Fibroblast of the aortic adventitia (primary cell): ENCODE measurements around the gene COL4A2. TPM values are rescaled to one million over a fixed set of nuclear protein-coding genes. Genes with fewer than 3 reads are reported as not detected.

ENCODE experiments used
- DNase-seq: peaks from one replicate; pipeline ENCODE4 v3.0.0-alpha.2; 2010; ENCODE audit warnings: low read depth
- H3K4me3 ChIP-seq: 2 replicates; pipeline ENCODE4 v1.5.1; 2011; ENCODE audit warnings: low read depth, mild to moderate bottlenecking, control low read depth, low read length, moderate library complexity
- total RNA-seq: library from RNA; depleted of rRNA; stranded (reverse); fragments of >200 nt; gene quantifications from 2 replicates; pipeline ENCODE4 v1.2.3, GENCODE V29; 2012; ENCODE audit warnings: low replicate concordance
- TF ChIP-seq, protein P1 (sequence below): IDR thresholded peaks from 2 replicates; pipeline ENCODE4 v1.5.1; 2011; ENCODE audit warnings: mild to moderate bottlenecking, low read length, control low read depth, inconsistent platforms; ENCODE audit not compliant: insufficient read depth

Gene COL4A2
- total RNA-seq, 1 donor = 53.3 TPM

DNA sequence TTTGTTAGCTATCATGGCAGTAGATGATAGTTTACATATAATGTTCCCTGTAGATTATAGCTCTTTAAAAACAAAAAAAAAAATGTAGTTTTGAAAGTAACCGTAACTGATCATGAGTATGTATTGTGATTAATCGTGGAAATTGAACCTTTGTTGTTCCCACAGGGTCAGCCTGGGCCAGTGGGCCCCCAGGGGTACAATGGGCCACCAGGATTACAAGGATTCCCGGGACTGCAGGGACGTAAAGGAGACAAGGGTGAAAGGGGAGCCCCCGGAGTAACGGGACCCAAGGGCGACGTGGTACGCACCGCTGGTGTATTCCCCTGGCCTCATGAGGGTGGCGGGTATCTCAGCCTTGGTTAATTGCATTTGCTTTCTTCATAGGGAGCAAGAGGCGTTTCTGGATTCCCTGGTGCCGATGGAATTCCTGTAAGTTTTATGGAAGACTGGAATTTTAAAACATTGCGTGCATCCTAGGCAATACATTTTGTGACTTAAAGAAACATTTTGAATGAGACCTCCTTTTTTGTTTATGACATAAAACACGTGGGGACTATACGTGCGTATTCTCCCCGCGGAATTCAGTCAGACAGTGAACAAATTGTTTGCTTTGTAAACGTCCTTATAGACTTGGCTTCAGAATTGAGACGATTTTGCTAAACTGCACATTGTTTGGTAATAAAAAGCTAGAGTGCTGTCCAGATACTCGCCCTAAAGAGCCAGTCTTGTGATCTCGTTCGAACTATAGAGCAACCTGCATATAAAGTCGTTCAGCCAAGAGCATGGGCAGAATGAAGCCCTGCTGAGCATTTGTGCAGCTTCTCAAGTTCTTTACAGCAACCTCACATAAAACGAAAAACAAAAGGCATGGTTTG is 117.7 kb downstream of the COL4A2 start:
- DNase-seq = no peak

DNA sequence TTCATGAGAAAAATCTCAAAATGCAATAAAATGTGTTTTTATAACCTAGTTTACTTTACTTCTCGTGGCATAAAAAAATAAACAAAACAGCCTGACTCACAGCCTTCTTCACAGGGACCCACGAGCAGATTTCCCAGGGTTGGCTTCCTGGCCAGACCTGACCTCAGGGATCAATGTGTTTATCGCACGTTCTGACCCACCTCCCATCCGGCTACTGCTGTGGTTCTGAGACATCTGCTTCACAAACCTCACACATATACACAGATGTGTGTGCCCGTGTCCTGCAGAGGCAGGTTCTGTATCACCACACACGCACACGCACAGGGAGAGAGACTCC is 118.3 kb downstream of the COL4A2 start:
- no peak for DNase-seq
- no peak overlapping the region for H3K4me3 ChIP-seq
- TF ChIP-seq, protein P1, sequence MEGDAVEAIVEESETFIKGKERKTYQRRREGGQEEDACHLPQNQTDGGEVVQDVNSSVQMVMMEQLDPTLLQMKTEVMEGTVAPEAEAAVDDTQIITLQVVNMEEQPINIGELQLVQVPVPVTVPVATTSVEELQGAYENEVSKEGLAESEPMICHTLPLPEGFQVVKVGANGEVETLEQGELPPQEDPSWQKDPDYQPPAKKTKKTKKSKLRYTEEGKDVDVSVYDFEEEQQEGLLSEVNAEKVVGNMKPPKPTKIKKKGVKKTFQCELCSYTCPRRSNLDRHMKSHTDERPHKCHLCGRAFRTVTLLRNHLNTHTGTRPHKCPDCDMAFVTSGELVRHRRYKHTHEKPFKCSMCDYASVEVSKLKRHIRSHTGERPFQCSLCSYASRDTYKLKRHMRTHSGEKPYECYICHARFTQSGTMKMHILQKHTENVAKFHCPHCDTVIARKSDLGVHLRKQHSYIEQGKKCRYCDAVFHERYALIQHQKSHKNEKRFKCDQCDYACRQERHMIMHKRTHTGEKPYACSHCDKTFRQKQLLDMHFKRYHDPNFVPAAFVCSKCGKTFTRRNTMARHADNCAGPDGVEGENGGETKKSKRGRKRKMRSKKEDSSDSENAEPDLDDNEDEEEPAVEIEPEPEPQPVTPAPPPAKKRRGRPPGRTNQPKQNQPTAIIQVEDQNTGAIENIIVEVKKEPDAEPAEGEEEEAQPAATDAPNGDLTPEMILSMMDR = no peak

More for the DNA sequence above, 117.7 kb downstream of the COL4A2 start:
- TF ChIP-seq, protein P1 = no peak
- no peak overlapping the region for H3K4me3 ChIP-seq

DNA sequence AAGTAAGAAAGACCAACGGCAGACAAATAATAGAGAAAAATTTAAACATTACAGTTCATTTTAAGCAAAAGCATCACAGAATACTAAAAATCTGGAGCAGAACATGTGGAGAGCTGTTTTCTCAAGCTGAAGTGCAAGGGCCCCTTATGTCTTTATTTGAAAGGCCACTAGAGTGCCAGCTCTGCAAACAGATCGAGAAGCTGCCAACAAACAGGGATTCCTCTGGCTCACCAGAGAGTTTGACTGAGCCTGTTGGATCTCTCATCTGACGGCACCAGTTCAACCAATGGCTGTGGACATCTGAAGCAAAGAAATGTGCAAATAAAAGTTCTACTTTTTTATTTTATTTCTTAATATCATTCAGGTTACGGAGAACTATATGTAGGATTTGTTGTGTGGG is 119.7 kb downstream of the COL4A2 start:
- TF ChIP-seq, protein P1 = no peak
- no peak overlapping the region for H3K4me3 ChIP-seq
- no peak for DNase-seq

DNA sequence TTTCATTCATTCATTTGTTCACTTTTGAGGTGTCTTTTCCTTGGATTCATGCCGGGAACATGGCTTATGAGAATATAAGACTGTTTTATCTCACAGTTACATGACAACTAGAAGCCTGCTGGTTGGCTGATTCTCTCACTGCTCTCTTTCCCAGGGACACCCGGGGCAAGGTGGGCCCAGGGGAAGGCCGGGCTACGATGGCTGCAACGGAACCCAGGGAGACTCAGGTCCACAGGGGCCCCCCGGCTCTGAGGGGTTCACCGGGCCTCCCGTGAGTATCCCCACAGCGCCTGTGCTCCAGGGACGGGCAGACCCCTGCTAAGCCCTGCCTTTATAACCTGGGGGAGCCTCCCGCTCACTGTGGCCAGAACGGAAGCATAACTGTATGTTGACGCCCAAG is 121.2 kb downstream of the COL4A2 start:
- DNase-seq = no peak
- TF ChIP-seq, protein P1 = no peak
- no peak overlapping the region for H3K4me3 ChIP-seq

DNA sequence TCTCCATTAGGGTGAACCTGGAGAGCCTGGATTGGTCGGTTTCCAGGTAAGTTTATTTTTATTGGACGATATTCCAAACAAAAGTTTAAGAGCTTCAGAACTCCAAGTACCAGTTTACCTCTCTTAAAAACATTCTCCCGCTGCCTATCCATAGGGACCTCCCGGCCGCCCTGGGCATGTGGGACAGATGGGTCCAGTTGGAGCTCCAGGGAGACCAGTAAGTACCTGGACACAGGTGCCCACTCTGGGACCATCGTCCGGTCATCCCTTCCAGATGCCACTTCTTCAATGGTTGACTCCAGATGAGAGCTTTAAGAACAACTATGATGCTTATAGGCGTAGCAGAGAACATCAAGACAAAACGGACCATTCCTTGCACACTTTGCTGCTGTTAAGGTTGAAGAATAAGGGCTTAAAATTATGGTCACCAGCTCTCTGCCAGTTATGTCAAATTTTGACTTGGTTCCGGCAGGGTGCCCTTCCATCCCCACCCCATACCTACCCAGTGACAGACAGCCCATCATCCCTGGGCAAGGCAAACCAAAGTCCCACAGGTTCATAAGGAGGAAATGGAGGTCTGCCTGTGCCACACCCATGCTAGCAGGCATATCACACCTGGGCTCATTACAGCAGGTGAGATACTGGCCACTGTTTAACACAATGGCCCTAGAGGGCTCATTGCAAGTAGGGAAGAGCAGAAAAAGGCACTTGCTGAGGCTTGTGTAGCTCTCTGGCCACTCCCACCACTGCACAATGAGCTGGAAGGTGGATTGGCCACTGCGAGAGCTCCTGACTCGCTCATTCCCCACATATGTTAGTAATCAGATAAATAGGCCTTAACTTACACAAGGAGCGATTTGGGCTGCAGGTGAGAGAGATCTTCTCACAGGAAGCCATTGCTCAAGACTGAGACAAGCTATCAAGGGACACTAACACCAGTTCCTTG is 123.6 kb downstream of the COL4A2 start:
- H3K4me3 ChIP-seq = no peak overlapping the region
- DNase-seq = no peak
- TF ChIP-seq, protein P1 = no peak

DNA sequence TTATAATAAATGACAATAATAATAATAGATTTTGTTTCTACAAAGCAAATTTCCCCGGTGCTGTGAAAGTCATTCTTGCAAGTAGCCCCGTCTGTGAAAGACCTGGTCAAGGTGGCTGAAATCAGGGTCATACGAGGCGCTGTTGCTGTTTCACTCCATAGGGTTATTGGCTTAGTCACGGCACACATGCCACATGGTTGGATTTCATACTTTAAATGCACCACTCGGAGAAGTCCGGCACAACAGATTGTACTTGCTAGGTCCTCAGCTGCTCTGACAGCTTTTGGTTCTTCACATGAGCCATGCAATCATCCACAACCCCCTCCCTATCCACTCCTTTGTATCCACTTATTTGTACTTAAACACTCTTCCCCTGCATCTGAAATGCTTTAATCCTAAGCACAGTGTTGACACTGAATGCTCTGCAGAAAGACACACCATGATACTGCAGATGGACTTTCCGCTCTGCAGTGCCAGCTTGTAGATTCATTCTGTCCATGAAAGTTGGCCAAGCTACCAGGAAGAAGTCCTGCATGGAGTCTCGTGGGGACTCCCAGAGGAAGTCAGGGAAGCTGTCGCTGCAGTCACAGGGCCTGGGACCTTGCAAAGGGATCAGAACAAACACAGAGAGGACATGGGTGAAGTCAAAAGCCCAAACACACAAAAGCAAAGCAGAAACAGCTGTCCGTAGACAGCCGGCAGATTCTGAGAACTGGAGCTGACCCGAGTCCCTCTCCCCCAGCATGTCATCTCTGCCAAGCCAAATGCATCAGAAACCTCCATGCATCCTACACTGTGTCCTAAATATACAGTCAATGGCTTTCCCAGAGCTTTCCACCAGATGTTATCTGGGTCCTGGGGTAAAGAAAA is 124.6 kb downstream of the COL4A2 start:
- TF ChIP-seq, protein P1 = no peak
- H3K4me3 ChIP-seq = no peak overlapping the region
- no peak for DNase-seq
